ENCODE results near the gene PJA2. TPM values are rescaled to one million over a fixed set of nuclear protein-coding genes. Genes with fewer than 3 reads are reported as not detected.

Gene PJA2
- total RNA-seq, 1 experiment from 2014 or later: 14.3 TPM

DNA sequence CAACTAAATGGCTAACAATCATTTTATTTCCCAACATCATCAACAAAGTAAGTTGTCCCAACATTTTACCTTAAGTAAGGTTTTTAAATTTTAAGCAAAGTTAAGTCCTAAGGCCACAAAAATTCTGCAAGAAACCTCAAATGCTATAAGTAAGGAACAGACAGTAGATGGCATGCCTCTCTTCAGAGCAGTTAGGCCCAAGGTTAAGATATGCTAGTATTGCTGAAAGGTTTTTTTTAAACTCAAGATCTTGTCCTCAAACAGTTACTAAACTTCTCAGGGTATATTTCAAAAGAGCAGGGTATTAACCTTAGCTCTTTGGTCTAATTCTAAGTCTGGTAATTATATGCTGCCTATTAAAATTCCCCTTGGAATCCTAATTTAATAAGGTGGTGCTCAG is 35.1 kb downstream of the PJA2 start:
- POLR2A ChIA-PET (ENCODE audit: unreplicated experiment): no interaction called here
- Histone ChIP-seq H3K79me2 (ENCODE audit: low read length) (no peaks in the 10 kb centered on the region), H3K27ac (ENCODE audit: low read length) (no peak overlapping the region), H3K9me2 (replicated peaks; ENCODE audit: low read length) (no peaks in the 10 kb centered on the region), H3K9me3 (ENCODE audit: low read length) (no peaks in the 10 kb centered on the region), H3K27me3 (ENCODE audit: low read length) (no peaks in the 10 kb centered on the region), H3K4me2 (ENCODE audit: low read length) (no peak overlapping the region), H2AFZ (ENCODE audit: low read length) (no peak overlapping the region), H3F3A (ENCODE audit: low read length, unreplicated experiment) (no peaks in the 10 kb centered on the region), H3K4me1 (ENCODE audit: insufficient read depth, low read length) (no peaks in the 10 kb centered on the region), H3K36me3 (ENCODE audit: low read depth, low read length) (no peaks in the 10 kb centered on the region; the same call in 1 of the 2 replicates), H3K9ac (ENCODE audit: low read length) (no peak overlapping the region), H4K20me1 (ENCODE audit: low read length) (no peaks in the 10 kb centered on the region), H3K4me3 (ENCODE audit: low read length) (no peak overlapping the region)
- CTCF ChIA-PET: no interaction called here
- ATAC-seq (no peak), DNase-seq (no peak)
- no peak for TF ChIP-seq EZH2 (IDR thresholded peaks at IDR 0.05; ENCODE audit: low read length, unreplicated experiment)
- no peak for TF ChIP-seq CTCF (conservative IDR thresholded peaks at IDR 0.05; ENCODE audit: low read depth, low read length)
- TF ChIP-seq EZH2phosphoT487 (IDR thresholded peaks at IDR 0.05; ENCODE audit: borderline replicate concordance, low read length): no peak
- BruUV-seq (replicated peaks): no TSS peak
- intact Hi-C loops (cut with micrococcal nuclease): no loop called here

DNA sequence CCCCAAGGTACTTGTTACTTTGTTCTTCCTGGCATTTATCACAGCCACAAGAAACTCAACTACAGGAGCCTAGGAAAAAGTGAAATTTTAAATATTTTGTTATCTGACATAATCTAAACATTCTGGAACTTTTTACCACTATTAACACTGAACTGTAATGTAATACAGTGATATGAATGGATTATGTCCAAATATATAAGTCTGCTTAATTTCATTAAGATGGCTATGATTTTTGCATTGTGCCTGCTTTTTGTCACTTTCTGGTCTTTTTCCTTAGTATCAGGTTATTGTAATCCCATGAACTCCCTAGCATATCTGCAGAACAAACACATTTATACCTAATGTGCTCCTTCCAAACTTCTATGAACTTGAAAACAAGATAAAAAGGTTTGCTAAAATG is 35.8 kb downstream of the PJA2 start:
- no peak overlapping the region for H3K9ac ChIP-seq (ENCODE audit: low read length)
- H3K27me3 ChIP-seq (ENCODE audit: low read length): no peaks in the 10 kb centered on the region
- H3K4me2 ChIP-seq (ENCODE audit: low read length): no peak overlapping the region
- no peaks in the 10 kb centered on the region for H3F3A ChIP-seq (ENCODE audit: low read length, unreplicated experiment)
- no peak overlapping the region for H2AFZ ChIP-seq (ENCODE audit: low read length)
- H3K27ac ChIP-seq (ENCODE audit: low read length): no peak overlapping the region
- ChIA-PET POLR2A (ENCODE audit: unreplicated experiment) (no interaction called here), CTCF (no interaction called here)
- intact Hi-C loops (cut with micrococcal nuclease): no loop called here
- DNase-seq (no peak), ATAC-seq (no peak)
- no peaks in the 10 kb centered on the region for H4K20me1 ChIP-seq (ENCODE audit: low read length)
- no peaks in the 10 kb centered on the region; the same call in 1 of the 2 replicates for H3K36me3 ChIP-seq (ENCODE audit: low read depth, low read length)
- H3K9me3 ChIP-seq (ENCODE audit: low read length): no peaks in the 10 kb centered on the region
- BruUV-seq (replicated peaks): no TSS peak
- no peak overlapping the region for H3K4me3 ChIP-seq (ENCODE audit: low read length)
- no peaks in the 10 kb centered on the region for H3K9me2 ChIP-seq (replicated peaks; ENCODE audit: low read length)
- no peaks in the 10 kb centered on the region for H3K4me1 ChIP-seq (ENCODE audit: insufficient read depth, low read length)
- TF ChIP-seq EZH2phosphoT487 (IDR thresholded peaks at IDR 0.05; ENCODE audit: borderline replicate concordance, low read length) (no peak), EZH2 (IDR thresholded peaks at IDR 0.05; ENCODE audit: low read length, unreplicated experiment) (no peak), CTCF (conservative IDR thresholded peaks at IDR 0.05; ENCODE audit: low read depth, low read length) (no peak)
- no peaks in the 10 kb centered on the region for H3K79me2 ChIP-seq (ENCODE audit: low read length)

GRCh38 chr5:109370343-109370742 is 39.4 kb downstream of the PJA2 start:
- no peaks in the 10 kb centered on the region for H3F3A ChIP-seq (ENCODE audit: low read length, unreplicated experiment)
- H3K79me2 ChIP-seq (ENCODE audit: low read length): no peaks in the 10 kb centered on the region
- TF ChIP-seq EZH2phosphoT487 (IDR thresholded peaks at IDR 0.05; ENCODE audit: borderline replicate concordance, low read length) (no peak), EZH2 (IDR thresholded peaks at IDR 0.05; ENCODE audit: low read length, unreplicated experiment) (no peak), CTCF (conservative IDR thresholded peaks at IDR 0.05; ENCODE audit: low read depth, low read length) (no peak)
- no peaks in the 10 kb centered on the region for H3K4me1 ChIP-seq (ENCODE audit: insufficient read depth, low read length)
- no peak for DNase-seq
- intact Hi-C loops (cut with micrococcal nuclease): no loop called here
- H3K36me3 ChIP-seq (ENCODE audit: low read depth, low read length): no peaks in the 10 kb centered on the region; the same call in 1 of the 2 replicates
- H3K9me2 ChIP-seq (replicated peaks; ENCODE audit: low read length): no peaks in the 10 kb centered on the region
- POLR2A ChIA-PET (ENCODE audit: unreplicated experiment): no interaction called here
- H3K9ac ChIP-seq (ENCODE audit: low read length): no peak overlapping the region
- H3K27ac ChIP-seq (ENCODE audit: low read length): no peak overlapping the region
- no peaks in the 10 kb centered on the region for H3K27me3 ChIP-seq (ENCODE audit: low read length)
- CTCF ChIA-PET: interaction anchor here (0.6 kb wide), 1 partner anchor 31 kb away, joined by 3 read pairs; no protein-coding TSS in a partner anchor
- no peak overlapping the region for H2AFZ ChIP-seq (ENCODE audit: low read length)
- BruUV-seq (replicated peaks): no TSS peak
- no peak overlapping the region for H3K4me3 ChIP-seq (ENCODE audit: low read length)
- H3K4me2 ChIP-seq (ENCODE audit: low read length): no peak overlapping the region
- no peaks in the 10 kb centered on the region for H4K20me1 ChIP-seq (ENCODE audit: low read length)
- no peaks in the 10 kb centered on the region for H3K9me3 ChIP-seq (ENCODE audit: low read length)
- ATAC-seq: no peak

Data from PC-3 (cell line).